Measurements from ENCODE around the gene S100A14. TPM values are rescaled to one million over a fixed set of nuclear protein-coding genes. Genes with fewer than 3 reads are reported as not detected.

S100A14 gene
- total RNA-seq, 1 experiment from 2014 or later = 0.63 TPM

- Histone ChIP-seq H2AK5ac (ENCODE audit: insufficient read length, low read length) (no peak within 1 kb of the TSS), H3K27ac (ENCODE audit: insufficient read length, low read depth, low read length) (no peak within 1 kb of the TSS), H3K4me1 (ENCODE audit: insufficient read depth, low read length) (0 out of 2 replicates have a peak, but pooled peaks cover 4% of the 10 kb centered on the region), H4K8ac (replicated peaks; ENCODE audit: insufficient read length, low read depth, low read length) (no peak within 1 kb of the TSS), H2AFZ (ENCODE audit: low read length) (no peak within 1 kb of the TSS), H2BK120ac (ENCODE audit: low read depth, low read length, poor library complexity, severe bottlenecking) (no peak within 1 kb of the TSS), H3K23me2 (ENCODE audit: insufficient read length, low read depth, low read length, poor library complexity, severe bottlenecking) (peaks cover 7% of the 10 kb centered on the region), H3K9me3 (ENCODE audit: control insufficient read depth, low read depth, low read length) (no peaks in the 10 kb centered on the region), H3K79me1 (ENCODE audit: insufficient read depth, low read depth, low read length, poor library complexity, severe bottlenecking) (no peaks in the 10 kb centered on the region), H3K4ac (ENCODE audit: low read depth, low read length) (no peak within 1 kb of the TSS), H3K9ac (ENCODE audit: extremely low read depth, insufficient read length, low read length) (peak within 1 kb of the TSS; percentile 49), H3K56ac (ENCODE audit: insufficient read length, low read depth, low read length) (no peak within 1 kb of the TSS), H3K18ac (ENCODE audit: insufficient read length, low read depth, low read length) (peak within 1 kb of the TSS; percentile 93), H2BK5ac (ENCODE audit: insufficient read length, low read length) (no peak within 1 kb of the TSS), H3K23ac (ENCODE audit: insufficient read length, low read depth, low read length) (no peak within 1 kb of the TSS), H4K5ac (ENCODE audit: insufficient read length, low read depth, low read length) (no peak within 1 kb of the TSS), H3K4me2 (ENCODE audit: insufficient read depth, insufficient read length, low read length) (peak within 1 kb of the TSS; percentile 87), H2BK12ac (ENCODE audit: insufficient read length, low read depth, low read length) (no peak within 1 kb of the TSS), H4K91ac (ENCODE audit: insufficient read length, low read depth, low read length) (no peak within 1 kb of the TSS), H2BK20ac (ENCODE audit: low read depth, low read length, poor library complexity, severe bottlenecking) (no peak within 1 kb of the TSS), H4K20me1 (ENCODE audit: control insufficient read depth, insufficient read depth, insufficient read length) (no peaks in the 10 kb centered on the region), H3T11ph (ENCODE audit: low read length) (no peak within 1 kb of the TSS), H3K79me2 (ENCODE audit: insufficient read depth, low read length) (no peaks in the 10 kb centered on the region), H2BK15ac (ENCODE audit: low read depth, low read length) (no peak within 1 kb of the TSS), H3K27me3 (ENCODE audit: insufficient read depth, low read length) (no peaks in the 10 kb centered on the region), H3K14ac (ENCODE audit: insufficient read depth, low read length) (peak within 1 kb of the TSS; percentile 77)
- no CpG with 5 or more reads among the region's 28 CpGs for WGBS (ENCODE audit: extremely low coverage, insufficient read length, low lambda C conversion rate)
- H3K4me1 Mint-ChIP-seq = peaks cover 49 to 50% of the 10 kb centered on the region in 2 experiments
- no peaks in the 10 kb centered on the region; a peak in 1 of 5 replicates for H3K9me3 Mint-ChIP-seq
- peaks cover 11 to 22% (median 21%) of the 10 kb centered on the region in 3 experiments for H3K36me3 Mint-ChIP-seq (ENCODE audit: insufficient read depth in 1 of 3, low read depth in 3 of 3)
- H3K27me3 Mint-ChIP-seq (ENCODE audit: low read depth) = 0 out of 2 replicates have a peak, but pooled peaks cover 2% of the 10 kb centered on the region
- H3K27ac Mint-ChIP-seq = peak within 1 kb of the TSS; percentile 93 to 95 (median 93)
- TF ChIP-seq, protein P1, sequence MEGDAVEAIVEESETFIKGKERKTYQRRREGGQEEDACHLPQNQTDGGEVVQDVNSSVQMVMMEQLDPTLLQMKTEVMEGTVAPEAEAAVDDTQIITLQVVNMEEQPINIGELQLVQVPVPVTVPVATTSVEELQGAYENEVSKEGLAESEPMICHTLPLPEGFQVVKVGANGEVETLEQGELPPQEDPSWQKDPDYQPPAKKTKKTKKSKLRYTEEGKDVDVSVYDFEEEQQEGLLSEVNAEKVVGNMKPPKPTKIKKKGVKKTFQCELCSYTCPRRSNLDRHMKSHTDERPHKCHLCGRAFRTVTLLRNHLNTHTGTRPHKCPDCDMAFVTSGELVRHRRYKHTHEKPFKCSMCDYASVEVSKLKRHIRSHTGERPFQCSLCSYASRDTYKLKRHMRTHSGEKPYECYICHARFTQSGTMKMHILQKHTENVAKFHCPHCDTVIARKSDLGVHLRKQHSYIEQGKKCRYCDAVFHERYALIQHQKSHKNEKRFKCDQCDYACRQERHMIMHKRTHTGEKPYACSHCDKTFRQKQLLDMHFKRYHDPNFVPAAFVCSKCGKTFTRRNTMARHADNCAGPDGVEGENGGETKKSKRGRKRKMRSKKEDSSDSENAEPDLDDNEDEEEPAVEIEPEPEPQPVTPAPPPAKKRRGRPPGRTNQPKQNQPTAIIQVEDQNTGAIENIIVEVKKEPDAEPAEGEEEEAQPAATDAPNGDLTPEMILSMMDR (conservative IDR thresholded peaks at IDR 0.05) = peak; percentile 94
- H3K4me3 Mint-ChIP-seq = peak within 1 kb of the TSS; percentile 74 to 87
- peak; percentile 98 for DNase-seq
These were observed 11.0 kb upstream of the S100A14 start, which contains the start of gene S100A13 for GRCh38 chr1:153626904-153627714. Gene S100A13 (minus strand): TSS chr1:153627505. CDS start chr1:153626472, 1,033 bp downstream.
